ENCODE data around the gene PLA2G10.
"Not testable (repeated sequence)": the region's sequence is repeated elsewhere in the genome, so short reads cannot be mapped to it uniquely, and the experiment has no call there.

Gene PLA2G10, protein sequence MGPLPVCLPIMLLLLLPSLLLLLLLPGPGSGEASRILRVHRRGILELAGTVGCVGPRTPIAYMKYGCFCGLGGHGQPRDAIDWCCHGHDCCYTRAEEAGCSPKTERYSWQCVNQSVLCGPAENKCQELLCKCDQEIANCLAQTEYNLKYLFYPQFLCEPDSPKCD

DNA sequence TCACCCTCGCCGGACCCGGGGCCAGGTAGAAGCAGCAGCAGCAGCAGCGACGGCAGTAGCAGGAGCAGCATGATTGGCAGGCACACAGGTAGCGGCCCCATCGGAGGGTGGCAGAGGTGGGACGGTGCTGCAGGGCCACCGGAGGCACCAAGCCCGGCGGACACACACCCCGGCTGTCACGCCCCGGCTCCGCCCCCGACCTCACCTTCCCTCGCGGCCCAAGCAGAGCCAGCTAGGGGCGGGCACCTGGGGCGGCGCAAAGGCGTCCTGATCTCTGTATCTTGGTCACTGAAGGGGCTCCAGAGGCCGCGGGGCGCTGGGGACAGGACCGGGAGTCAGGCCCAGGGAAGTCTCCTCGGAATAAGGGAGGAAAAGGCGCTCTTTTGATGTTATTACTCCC, at the start of gene PLA2G10:
Gene PLA2G10 (minus strand): TSS at position 180 of the 400 bp plus-strand sequence. CDS start 79 bp downstream, at position 101.
- not testable (repeated sequence) for H3K27ac ChIP-seq (ENCODE audit: low read depth, low read length, poor library complexity, severe bottlenecking); H3K4me3 ChIP-seq (ENCODE audit: low read depth, low read length, poor library complexity, severe bottlenecking); H3K9ac ChIP-seq (ENCODE audit: low read length); H3K4me1 ChIP-seq (ENCODE audit: insufficient read depth, low read length, severe bottlenecking); H3K36me3 ChIP-seq (ENCODE audit: insufficient read depth, low read length); H3F3A ChIP-seq (ENCODE audit: insufficient read depth, low read length); H3K79me2 ChIP-seq (ENCODE audit: insufficient read depth, low read length); H3K9me2 ChIP-seq (ENCODE audit: low read depth, low read length); H4K20me1 ChIP-seq (ENCODE audit: insufficient read depth, low read length); H3K4me2 ChIP-seq (ENCODE audit: low read length); H2AFZ ChIP-seq (ENCODE audit: low read length); H3K27me3 ChIP-seq (ENCODE audit: insufficient read depth, low read length); H3K9me3 ChIP-seq (ENCODE audit: low read length)

DNA sequence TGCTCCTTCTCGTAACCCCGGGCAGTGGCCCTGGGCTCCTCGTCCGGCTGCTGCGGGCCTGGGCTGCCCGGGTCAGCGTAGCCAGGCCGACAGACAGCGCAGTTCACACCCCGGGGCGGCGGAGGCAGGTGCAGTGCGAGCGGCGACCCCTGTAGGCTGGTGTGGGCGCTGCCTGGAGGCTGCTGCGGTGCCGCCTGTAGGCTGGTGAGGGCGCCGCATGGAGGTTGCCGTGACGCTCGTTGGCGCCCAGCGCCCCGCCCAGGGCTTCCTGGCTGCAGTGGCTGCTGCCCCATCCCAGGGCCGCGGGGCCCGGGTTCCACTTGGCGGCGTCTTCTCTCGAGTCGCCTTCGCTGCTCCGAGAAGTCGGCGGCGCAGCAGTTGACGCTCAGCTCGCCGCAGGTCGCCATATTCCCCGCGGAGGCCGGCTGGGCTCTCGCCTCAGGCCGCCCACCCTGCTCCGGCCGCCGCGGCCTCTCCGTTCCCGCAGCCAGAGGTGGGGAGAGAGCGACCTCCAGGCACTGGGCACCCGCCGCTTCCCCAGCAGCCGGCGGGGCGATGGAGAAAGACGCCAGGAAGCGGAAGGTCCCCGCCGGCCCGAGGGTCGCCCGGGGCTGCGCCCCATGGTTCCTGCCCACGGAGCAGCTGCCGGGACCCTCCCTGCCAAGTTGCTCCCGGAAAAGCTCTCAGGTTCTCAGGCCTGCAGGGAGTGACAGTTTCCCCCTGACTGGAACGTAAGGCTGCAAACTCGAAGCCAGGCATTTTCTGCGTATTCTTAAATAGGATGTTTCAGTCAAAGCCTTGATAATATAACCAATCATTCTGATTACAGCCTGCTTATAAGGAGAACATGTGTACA, 48.4 kb upstream of the PLA2G10 start, which contains the start of gene NPIPA2:
Gene NPIPA2 (plus strand): TSS at position 261 of the 856 bp plus-strand sequence. CDS start 5,533 bp downstream, outside the sequence.
- H3K9me3 ChIP-seq (ENCODE audit: low read length); H3K4me2 ChIP-seq (ENCODE audit: low read length); H3K27ac ChIP-seq (ENCODE audit: low read depth, low read length, poor library complexity, severe bottlenecking); H4K20me1 ChIP-seq (ENCODE audit: insufficient read depth, low read length); H3K4me3 ChIP-seq (ENCODE audit: low read depth, low read length, poor library complexity, severe bottlenecking); H3K9me2 ChIP-seq (ENCODE audit: low read depth, low read length); H3K27me3 ChIP-seq (ENCODE audit: insufficient read depth, low read length); H3K79me2 ChIP-seq (ENCODE audit: insufficient read depth, low read length); H2AFZ ChIP-seq (ENCODE audit: low read length); H3K9ac ChIP-seq (ENCODE audit: low read length); H3F3A ChIP-seq (ENCODE audit: insufficient read depth, low read length); H3K4me1 ChIP-seq (ENCODE audit: insufficient read depth, low read length, severe bottlenecking); H3K36me3 ChIP-seq (ENCODE audit: insufficient read depth, low read length): not testable (repeated sequence)

DNA sequence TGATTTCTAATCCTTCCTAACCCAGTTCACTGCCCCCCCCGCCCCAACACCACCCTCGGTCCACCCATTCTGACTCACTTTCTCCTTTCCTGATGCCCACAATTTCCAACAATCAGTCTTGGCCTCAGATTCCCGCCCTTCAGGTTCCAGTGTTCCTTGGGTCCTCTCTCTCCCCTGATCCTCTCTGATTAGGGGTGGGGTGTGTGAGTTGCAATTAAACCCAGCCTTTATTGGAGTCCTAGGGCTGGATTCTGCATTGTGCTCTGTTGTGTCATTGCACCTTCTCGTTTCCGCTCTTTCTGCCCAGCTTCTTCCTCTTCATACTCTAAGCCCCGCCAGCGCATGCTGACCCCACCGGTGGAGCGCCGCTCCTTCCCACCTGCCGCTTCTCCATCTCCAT, 47.7 kb upstream of the PLA2G10 start:
- not testable (repeated sequence) for H3K9me2 ChIP-seq (ENCODE audit: low read depth, low read length); H3K9ac ChIP-seq (ENCODE audit: low read length); H4K20me1 ChIP-seq (ENCODE audit: insufficient read depth, low read length); H3K9me3 ChIP-seq (ENCODE audit: low read length); H3K27ac ChIP-seq (ENCODE audit: low read depth, low read length, poor library complexity, severe bottlenecking); H2AFZ ChIP-seq (ENCODE audit: low read length); H3K4me1 ChIP-seq (ENCODE audit: insufficient read depth, low read length, severe bottlenecking); H3K36me3 ChIP-seq (ENCODE audit: insufficient read depth, low read length); H3K4me3 ChIP-seq (ENCODE audit: low read depth, low read length, poor library complexity, severe bottlenecking); H3K79me2 ChIP-seq (ENCODE audit: insufficient read depth, low read length); H3F3A ChIP-seq (ENCODE audit: insufficient read depth, low read length); H3K27me3 ChIP-seq (ENCODE audit: insufficient read depth, low read length); H3K4me2 ChIP-seq (ENCODE audit: low read length)

DNA sequence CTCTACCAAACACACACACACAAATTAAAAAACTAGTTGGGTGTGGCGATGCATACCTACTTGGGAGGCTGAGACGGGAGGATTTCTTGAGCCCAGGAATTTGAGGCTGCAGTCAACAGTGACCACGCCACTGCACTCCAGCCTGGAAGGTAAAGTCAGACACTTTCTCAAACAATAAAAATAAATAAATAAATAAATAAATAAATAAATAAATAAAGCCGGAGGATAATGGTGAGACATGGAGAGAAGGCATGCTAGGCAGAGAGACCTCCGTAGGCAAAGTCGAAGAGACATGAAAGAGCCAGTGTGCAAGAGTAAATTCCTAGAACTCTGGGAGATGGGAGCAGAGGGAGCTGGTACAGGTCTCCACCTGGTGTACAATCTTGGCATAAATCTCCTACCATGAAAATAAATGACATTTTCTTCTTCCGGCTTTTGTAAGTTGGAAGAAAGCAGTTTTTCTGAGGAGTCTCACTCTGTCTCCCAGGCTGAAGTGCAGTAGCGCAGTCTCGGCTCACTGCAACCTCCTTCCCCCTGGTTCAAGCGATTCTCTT, 46.8 kb upstream of the PLA2G10 start:
- H4K20me1 ChIP-seq (ENCODE audit: insufficient read depth, low read length); H3K79me2 ChIP-seq (ENCODE audit: insufficient read depth, low read length); H3K9ac ChIP-seq (ENCODE audit: low read length); H3K4me3 ChIP-seq (ENCODE audit: low read depth, low read length, poor library complexity, severe bottlenecking); H3K9me2 ChIP-seq (ENCODE audit: low read depth, low read length); H3K4me2 ChIP-seq (ENCODE audit: low read length); H3K36me3 ChIP-seq (ENCODE audit: insufficient read depth, low read length); H3K4me1 ChIP-seq (ENCODE audit: insufficient read depth, low read length, severe bottlenecking); H2AFZ ChIP-seq (ENCODE audit: low read length); H3K9me3 ChIP-seq (ENCODE audit: low read length); H3K27ac ChIP-seq (ENCODE audit: low read depth, low read length, poor library complexity, severe bottlenecking); H3K27me3 ChIP-seq (ENCODE audit: insufficient read depth, low read length); H3F3A ChIP-seq (ENCODE audit: insufficient read depth, low read length): not testable (repeated sequence)

DNA sequence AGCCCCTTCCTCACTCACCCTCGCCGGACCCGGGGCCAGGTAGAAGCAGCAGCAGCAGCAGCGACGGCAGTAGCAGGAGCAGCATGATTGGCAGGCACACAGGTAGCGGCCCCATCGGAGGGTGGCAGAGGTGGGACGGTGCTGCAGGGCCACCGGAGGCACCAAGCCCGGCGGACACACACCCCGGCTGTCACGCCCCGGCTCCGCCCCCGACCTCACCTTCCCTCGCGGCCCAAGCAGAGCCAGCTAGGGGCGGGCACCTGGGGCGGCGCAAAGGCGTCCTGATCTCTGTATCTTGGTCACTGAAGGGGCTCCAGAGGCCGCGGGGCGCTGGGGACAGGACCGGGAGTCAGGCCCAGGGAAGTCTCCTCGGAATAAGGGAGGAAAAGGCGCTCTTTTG, 39.1 kb upstream of the PLA2G10 start:
- H3K4me3 ChIP-seq (ENCODE audit: low read depth, low read length, poor library complexity, severe bottlenecking); H3K9ac ChIP-seq (ENCODE audit: low read length); H3K79me2 ChIP-seq (ENCODE audit: insufficient read depth, low read length); H3K27me3 ChIP-seq (ENCODE audit: insufficient read depth, low read length); H2AFZ ChIP-seq (ENCODE audit: low read length); H3F3A ChIP-seq (ENCODE audit: insufficient read depth, low read length); H3K27ac ChIP-seq (ENCODE audit: low read depth, low read length, poor library complexity, severe bottlenecking); H3K36me3 ChIP-seq (ENCODE audit: insufficient read depth, low read length); H3K4me2 ChIP-seq (ENCODE audit: low read length); H3K4me1 ChIP-seq (ENCODE audit: insufficient read depth, low read length, severe bottlenecking); H4K20me1 ChIP-seq (ENCODE audit: insufficient read depth, low read length); H3K9me2 ChIP-seq (ENCODE audit: low read depth, low read length); H3K9me3 ChIP-seq (ENCODE audit: low read length): not testable (repeated sequence)

DNA sequence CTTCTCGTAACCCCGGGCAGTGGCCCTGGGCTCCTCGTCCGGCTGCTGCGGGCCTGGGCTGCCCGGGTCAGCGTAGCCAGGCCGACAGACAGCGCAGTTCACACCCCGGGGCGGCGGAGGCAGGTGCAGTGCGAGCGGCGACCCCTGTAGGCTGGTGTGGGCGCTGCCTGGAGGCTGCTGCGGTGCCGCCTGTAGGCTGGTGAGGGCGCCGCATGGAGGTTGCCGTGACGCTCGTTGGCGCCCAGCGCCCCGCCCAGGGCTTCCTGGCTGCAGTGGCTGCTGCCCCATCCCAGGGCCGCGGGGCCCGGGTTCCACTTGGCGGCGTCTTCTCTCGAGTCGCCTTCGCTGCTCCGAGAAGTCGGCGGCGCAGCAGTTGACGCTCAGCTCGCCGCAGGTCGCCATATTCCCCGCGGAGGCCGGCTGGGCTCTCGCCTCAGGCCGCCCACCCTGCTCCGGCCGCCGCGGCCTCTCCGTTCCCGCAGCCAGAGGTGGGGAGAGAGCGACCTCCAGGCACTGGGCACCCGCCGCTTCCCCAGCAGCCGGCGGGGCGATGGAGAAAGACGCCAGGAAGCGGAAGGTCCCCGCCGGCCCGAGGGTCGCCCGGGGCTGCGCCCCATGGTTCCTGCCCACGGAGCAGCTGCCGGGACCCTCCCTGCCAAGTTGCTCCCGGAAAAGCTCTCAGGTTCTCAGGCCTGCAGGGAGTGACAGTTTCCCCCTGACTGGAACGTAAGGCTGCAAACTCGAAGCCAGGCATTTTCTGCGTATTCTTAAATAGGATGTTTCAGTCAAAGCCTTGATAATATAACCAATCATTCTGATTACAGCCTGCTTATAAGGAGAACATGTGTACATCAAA, 9.3 kb upstream of the PLA2G10 start, which contains the start of gene NPIPA3:
Gene NPIPA3 (plus strand): TSS at position 256 of the 856 bp plus-strand sequence. CDS start 5,533 bp downstream, outside the sequence.
- H2AFZ ChIP-seq (ENCODE audit: low read length); H3K4me2 ChIP-seq (ENCODE audit: low read length); H3K9me3 ChIP-seq (ENCODE audit: low read length); H3F3A ChIP-seq (ENCODE audit: insufficient read depth, low read length); H3K4me1 ChIP-seq (ENCODE audit: insufficient read depth, low read length, severe bottlenecking); H3K4me3 ChIP-seq (ENCODE audit: low read depth, low read length, poor library complexity, severe bottlenecking); H3K9ac ChIP-seq (ENCODE audit: low read length); H3K9me2 ChIP-seq (ENCODE audit: low read depth, low read length); H3K36me3 ChIP-seq (ENCODE audit: insufficient read depth, low read length); H3K27me3 ChIP-seq (ENCODE audit: insufficient read depth, low read length); H4K20me1 ChIP-seq (ENCODE audit: insufficient read depth, low read length); H3K79me2 ChIP-seq (ENCODE audit: insufficient read depth, low read length); H3K27ac ChIP-seq (ENCODE audit: low read depth, low read length, poor library complexity, severe bottlenecking): not testable (repeated sequence)

DNA sequence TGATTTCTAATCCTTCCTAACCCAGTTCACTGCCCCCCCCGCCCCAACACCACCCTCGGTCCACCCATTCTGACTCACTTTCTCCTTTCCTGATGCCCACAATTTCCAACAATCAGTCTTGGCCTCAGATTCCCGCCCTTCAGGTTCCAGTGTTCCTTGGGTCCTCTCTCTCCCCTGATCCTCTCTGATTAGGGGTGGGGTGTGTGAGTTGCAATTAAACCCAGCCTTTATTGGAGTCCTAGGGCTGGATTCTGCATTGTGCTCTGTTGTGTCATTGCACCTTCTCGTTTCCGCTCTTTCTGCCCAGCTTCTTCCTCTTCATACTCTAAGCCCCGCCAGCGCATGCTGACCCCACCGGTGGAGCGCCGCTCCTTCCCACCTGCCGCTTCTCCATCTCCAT, 8.6 kb upstream of the PLA2G10 start:
- not testable (repeated sequence) for H4K20me1 ChIP-seq (ENCODE audit: insufficient read depth, low read length); H3K9me3 ChIP-seq (ENCODE audit: low read length); H2AFZ ChIP-seq (ENCODE audit: low read length); H3F3A ChIP-seq (ENCODE audit: insufficient read depth, low read length); H3K79me2 ChIP-seq (ENCODE audit: insufficient read depth, low read length); H3K36me3 ChIP-seq (ENCODE audit: insufficient read depth, low read length); H3K4me2 ChIP-seq (ENCODE audit: low read length); H3K4me3 ChIP-seq (ENCODE audit: low read depth, low read length, poor library complexity, severe bottlenecking); H3K9me2 ChIP-seq (ENCODE audit: low read depth, low read length); H3K27me3 ChIP-seq (ENCODE audit: insufficient read depth, low read length); H3K27ac ChIP-seq (ENCODE audit: low read depth, low read length, poor library complexity, severe bottlenecking); H3K9ac ChIP-seq (ENCODE audit: low read length); H3K4me1 ChIP-seq (ENCODE audit: insufficient read depth, low read length, severe bottlenecking)

All from OCI-LY1 (cell line).